GM20431 (cell line): Measurements from ENCODE around the gene ZNF407.

ENCODE experiments used
- in situ Hi-C: fragments of 300-500 bp; cut with MseI, MboI; formaldehyde crosslinking; loops from one replicate; pipeline ENCODE4 v1.15.0; 2020; ENCODE audit warnings: low sequenced_read_pairs; ENCODE audit not compliant: unreplicated experiment

ZNF407 gene

DNA sequence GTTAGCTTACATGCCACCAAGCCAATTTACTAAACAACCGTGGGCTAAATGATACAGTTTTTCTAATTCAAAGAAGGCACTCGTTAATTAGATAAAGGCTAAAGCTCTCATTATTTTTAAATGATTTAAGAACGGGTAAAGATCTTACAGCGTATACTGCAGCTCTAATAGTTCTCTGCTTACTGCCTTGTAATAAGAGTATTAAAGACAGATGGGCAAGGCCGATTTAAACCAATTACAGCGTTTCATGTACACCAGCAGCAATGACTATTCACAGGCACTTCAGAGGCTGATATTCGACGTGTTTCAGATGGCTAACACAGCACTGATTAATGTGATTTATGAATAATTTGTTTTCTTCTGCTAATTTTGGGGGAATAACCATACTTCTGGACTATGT, 259.3 kb downstream of the ZNF407 start:
- in situ Hi-C loops: no loop called here

DNA sequence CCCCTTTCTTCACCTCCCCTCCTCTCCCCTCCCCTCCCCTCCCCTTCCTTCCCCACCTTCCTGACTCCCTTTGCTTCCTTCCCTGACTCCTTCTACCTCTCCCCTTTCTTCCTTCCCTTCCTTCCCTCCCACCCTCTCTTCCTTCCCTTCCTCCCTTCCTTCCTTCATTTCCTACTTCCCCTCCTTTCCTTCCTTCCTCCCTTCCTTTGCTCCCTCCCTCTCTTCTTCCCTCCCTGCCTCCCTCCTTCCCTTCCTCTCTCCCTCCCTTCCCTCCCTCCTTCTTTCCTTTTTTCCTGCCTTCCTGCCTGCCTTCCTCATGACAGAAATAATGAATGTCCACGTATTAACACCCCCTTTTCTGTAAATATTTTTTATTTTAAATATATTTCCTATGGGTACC, 260.2 kb downstream of the ZNF407 start:
- in situ Hi-C loops: no loop called here

DNA sequence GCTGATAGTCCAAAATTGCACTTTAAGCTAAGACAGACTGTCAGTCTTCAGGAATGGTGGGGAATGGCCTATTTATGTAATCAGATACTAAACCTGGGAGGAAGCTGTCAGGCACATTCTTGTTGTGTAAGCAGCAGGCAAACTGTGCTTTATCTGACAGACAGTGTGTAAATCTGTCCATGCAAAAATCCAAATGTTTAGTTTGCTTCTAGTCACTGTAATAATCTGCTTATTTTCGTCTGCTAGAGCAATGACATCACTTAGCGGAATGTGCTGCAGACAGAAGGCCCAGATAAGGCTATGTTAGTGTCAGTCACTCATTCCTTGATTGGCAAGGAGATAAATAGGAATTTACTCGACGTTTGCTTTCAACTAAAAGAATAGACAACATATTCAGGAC, 263.5 kb downstream of the ZNF407 start:
- in situ Hi-C loops: no loop called here

DNA sequence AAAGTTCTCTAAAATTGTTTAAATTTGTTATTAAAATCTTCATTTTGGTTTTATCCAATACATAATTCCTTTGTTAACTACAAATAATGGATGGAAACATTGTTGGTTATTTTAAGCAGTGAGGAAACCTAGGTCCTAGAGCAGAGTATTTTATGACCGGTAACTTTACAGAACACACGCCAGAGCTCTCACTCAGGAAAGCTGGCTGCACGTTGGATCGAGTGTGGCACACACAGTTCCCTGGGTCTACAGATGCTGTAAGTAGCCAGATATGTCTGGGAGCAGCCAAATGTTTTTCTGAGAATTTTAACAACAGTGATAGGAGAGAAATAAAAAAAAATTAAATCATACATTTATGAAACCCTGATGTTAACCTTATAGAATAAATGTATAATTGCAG, 264.4 kb downstream of the ZNF407 start:
- in situ Hi-C loops: no loop called here

DNA sequence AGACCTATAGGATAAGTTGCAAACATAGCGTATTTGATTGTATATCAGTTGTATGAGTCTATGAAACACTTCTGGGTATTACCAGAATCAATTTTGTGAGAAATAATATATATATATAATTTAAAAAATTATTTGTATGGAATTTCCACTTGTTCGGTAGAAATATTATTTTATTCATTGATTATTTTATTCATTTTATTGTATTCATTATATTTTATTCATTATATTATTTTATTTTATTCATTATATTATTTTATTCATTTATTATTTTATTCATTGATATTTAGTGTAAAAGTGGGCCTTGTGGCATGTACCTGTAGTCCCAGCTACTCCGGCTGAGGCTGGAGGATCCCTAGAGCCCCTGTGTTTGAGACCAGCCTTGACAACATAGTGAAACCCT, 268.9 kb downstream of the ZNF407 start:
- in situ Hi-C loops: no loop called here

DNA sequence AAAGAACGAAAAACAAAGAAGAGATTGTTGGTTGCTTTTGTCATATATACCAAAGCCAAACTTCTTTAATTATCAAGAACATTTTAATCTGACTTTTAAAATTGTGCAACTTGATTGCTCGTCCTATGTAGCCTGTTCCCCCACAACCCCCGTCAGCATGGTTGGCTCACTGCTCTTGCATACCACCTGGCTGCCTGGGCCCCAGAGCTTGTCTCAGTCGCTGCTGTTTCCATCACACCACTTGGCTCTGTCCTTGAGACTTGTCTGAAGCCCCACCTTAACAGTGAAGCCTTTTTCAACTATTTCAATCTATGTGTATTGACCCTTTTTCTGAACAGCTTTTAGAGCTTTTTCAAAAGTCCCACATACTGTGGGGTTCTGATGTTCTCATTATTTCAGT, 270.8 kb downstream of the ZNF407 start:
- in situ Hi-C loops: no loop called here

DNA sequence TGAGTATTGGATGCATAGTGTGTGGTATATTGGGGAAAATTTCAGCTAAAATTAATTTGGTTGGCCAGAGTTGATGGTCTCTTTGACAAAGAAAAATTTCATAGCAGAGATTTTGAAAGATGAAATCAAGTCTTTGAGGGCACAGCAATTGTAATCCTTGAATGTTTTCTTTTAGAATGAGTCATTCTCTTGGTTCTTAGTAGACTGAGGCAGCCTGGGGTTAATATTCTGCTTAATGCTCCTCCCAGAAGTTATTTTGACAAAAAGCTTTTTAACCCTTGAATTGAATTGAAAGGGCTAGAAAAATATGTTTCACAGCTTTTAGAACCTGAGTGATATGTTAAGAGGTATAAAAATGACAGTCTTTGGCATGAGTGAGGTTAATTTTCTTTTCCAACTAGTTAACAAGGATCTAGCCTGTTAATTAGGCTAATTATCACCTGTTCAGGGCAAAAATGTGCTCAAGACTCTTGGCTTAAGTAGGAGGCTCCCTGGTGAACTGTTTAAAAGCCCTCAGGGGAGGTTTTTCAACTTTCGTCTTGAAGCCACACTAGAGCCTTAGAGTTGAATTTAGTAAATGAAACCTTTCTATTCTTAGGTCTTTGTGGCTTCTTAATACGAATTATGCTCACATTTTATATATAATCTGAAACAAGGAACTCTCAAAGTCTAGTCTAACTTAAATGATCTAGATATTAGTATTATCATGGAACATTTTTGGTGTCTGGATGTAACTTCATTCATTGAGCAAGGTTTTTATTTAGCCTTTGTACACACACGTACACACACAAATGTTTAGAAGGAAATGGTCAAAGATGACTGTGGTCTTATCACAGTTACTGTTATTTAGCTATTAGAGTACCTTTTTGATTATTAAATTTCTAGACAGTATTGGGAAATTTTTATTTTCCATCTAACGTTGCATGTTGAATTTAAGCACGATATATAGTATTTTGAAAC, 272.5 kb downstream of the ZNF407 start:
- in situ Hi-C loops: no loop called here

DNA sequence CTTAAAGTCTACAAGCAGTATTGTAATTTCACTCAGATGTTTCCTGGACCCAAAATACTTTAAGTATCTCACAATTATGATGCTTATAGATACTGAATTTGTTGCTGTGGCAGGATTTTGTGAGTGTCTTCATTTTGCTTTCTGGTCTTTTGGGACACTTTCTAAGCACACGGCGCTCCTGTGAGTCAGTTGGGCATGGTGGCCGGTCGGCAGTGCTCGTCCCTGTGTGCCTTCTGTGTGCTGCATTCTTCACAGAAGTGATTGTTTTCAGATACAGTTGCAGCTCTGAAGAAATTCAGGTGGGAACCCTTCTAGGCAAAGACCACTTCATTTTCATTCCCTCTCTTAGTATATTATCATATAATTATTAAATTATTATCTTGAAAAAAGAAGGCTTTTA, 273.3 kb downstream of the ZNF407 start:
- in situ Hi-C loops: no loop called here

DNA sequence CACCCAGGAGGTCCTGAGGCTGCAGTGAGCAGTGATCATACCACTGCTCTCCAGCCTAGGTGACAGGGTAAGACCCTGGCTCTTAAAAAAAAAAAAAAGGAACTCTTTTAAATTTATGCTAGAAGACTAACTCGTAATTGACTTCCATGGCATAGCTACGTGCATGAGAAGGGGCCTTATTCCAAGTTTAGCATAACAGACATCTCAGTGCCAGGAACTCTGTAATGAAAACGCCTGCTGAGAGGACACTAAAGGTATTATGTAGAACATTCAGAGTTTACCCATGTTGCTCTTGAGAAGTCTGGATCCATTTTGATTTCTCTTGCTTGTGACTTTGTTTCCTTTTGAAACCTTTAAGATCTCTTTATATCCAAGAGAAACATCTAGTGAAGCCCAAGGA, 276.0 kb downstream of the ZNF407 start:
- in situ Hi-C loops: no loop called here

DNA sequence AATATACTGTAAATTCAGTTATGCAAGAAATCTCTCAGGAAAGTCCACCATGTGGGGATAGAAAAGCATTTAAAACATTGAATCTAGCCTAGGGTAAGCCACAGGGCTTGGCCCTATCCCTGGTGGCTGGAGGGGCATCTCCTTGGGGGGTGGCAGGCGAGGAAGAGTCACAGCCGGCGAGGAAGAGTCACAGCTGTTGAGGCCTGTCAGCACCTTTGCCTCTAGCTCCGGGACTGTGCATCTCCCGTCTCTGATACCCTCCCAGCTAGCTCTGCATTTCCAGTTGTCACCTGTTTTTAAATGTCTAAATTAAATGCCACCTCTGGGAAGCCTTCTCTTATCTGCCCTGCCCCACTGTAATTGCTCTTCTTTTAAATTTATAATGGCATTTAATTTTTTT, 276.7 kb downstream of the ZNF407 start:
- in situ Hi-C loops: no loop called here

DNA sequence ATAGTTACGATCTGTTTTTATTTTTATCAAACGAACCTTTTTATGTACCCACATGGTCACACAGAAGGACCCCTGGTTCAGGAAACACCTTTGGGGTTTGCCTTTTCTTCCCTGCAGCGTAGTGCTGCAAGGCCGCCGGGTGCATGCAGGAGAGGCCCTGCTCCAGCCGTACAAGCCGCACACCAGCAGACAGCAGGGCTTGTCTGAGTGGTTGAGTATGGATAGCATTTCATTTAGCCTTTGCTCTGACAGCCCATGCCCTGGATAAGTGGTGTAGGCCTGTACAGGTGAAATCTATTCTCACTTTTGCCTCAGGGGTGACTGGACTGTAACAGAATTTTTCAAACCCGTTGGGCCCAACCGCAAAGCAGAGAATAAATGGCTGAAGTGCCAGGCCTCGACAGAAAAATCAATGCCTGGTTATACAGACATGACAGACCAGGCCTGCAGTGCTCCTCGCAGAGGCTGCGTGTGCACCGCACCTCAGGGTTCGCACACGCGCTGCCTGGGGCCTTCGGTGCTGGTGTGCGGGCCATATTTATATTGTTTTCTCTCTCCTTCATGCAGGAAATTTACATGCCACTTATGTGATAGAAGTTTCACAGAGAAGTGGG, 279.1 kb downstream of the ZNF407 start:
- in situ Hi-C loops: no loop called here

DNA sequence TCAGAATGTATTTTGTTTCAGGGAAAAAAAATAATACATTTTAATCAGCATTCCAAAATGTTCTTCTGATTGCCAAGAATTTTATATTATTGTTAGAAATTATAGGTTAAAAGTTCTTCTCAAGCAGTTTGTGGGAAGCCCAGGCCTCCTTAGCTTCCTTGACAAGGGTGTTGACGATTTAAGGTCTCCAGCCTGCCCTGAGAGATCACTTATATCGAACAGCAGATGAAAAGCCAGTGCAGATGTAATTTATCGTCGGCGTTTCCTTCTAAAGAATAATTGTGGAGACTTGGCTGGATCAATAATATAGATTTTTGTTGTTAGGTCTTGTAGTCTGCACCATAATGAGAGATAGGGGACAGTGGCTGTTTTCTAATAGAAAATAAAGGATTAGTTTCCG, 280.6 kb downstream of the ZNF407 start:
- in situ Hi-C loops: no loop called here

DNA sequence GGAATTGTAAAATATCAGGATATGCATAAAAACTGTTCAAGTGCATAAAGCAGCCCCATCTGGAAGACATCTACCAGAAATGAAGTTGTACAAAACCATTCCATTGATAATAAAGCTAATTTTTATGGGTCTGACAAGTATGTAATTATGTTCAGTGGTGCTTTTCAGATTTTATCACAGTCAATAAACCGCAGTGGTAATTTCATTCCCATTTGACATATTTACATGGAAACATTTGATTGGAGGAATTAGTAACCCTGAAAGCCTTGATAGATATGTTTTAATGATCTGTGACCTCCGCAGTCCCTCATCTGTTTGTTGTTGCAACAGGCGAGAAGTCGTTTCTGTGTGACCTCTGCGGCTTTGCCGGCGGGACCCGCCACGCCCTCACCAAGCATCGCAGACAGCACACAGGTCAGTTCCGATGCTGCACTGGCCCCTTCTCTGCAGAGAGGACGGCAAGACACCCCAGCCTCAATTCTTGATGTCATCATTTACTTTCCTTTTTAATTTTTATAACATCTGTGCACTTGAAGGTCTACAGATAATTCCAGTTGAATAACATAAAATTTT, 283.1 kb downstream of the ZNF407 start:
- in situ Hi-C loops: no loop called here

DNA sequence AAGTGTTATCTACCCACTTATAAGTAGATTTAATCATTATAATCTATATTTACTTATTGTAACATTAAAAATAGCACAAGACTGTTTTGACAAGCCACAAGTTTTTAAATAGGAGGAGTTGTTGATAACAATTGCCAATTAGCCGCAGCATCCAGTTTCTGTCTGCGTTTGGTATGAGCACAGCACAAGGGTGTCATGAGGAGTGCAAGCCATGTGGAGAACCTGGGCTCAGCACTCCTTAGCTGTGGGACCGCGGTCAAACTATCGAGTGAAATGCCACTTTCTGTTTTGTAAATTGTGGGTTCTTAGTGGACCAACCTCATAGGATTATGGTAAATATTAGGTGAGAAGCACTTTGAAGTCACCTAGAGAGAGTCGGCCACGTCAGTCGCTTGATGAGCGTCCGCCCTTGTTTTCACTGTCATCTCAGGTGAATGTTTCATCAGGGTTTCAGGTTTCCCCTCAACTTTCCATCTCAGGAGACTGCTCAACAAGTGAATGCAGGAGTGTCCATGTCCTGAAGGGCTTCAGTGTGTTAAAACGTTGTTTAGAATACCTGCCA, 294.5 kb downstream of the ZNF407 start:
- in situ Hi-C loops: no loop called here

DNA sequence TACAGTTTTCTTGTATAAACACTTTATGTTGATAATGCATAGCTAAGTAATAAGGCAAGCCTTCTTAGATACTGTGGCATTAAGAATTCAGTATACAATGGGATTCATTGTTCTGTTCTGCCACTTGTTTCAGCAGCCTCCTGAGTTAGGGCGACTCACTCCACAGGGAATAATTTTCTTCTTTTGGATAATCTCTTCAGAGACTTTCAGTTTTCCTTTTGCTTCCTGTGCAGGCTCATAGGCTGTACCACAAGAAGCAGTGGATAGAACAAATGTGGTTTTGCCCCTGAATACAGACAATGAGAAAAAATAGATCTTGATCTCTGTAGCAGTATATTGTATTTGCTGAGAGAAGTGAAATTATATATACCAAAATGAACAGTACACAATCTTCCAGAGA, 298.0 kb downstream of the ZNF407 start:
- in situ Hi-C loops: no loop called here

DNA sequence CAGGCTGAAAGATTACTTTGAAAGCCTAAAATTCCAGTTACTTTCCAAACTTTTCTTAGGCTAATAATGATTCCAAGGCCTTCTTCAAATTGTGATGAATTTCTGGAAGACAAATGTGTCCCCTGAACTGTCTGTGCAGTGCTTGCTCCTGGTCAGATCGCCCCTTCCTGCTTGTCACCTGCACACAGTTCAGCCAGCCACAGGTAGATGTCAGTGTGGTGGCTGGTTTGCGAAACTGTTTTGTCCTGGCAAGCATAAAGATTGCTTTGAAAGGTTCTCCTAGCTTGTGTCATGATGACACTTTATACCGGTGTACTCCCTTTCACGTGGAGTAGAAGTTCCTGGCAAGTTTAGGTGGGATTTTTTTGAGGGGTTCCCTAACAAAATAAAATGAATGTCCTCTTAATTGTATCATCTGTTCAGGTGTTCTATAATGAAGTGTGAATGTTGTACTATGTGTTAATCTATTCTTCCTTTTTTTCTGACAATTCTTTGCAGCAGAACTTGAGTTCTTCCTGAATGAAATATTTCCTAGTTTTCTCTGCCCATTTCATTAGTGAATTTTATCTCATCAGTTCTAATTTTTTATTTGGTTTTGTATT, 298.8 kb downstream of the ZNF407 start:
- in situ Hi-C loops: no loop called here

DNA sequence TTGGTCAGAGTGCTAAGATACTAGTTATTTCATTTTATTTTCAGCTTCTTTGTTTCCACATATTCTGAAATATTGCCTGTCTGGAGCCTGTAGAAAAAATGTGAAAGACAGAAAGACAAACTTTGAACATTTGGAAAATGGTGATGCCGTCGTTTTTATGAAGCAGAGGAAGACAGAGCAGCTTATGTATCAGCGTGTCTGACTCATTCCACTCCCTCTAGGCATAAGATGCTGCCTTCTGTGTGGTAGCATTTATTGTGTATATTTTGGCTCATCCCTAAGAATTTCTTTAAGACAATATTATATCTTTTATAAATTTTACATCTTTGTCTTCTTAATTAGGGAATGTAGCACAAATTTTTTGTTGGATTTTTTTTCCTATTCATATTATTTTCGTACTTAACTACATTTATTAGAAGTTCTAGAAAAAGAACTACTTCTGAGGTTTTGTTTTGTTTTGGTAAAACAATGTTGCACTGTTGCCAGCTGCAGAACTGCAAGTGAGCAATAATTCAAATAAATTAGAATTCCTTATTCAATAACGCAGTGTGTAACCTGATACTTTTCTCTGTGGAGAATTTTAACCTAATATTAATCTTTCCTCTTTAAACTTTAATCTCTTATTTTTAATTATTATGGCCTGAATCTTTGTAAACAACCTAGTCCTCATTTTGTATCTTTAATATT, 300.4 kb downstream of the ZNF407 start:
- in situ Hi-C loops: no loop called here

DNA sequence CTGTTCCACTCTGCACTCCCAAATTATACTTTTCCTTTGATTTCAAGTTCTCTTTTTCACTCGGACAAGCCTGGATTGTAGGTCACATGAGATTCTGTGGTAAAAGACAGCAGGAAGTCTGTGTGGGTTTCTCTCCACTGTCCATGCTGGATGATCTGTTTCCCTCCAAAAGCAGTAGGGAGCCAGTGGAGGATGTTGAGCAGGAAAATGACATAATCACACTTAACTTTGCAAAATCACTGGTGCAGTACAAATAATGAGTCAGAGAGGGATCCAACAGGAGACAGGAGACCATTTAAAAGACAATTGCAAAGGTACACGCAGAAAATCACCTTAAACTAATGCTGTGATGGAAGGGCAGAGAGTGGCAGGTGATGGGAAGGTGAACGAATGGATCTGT, 301.3 kb downstream of the ZNF407 start:
- in situ Hi-C loops: no loop called here

DNA sequence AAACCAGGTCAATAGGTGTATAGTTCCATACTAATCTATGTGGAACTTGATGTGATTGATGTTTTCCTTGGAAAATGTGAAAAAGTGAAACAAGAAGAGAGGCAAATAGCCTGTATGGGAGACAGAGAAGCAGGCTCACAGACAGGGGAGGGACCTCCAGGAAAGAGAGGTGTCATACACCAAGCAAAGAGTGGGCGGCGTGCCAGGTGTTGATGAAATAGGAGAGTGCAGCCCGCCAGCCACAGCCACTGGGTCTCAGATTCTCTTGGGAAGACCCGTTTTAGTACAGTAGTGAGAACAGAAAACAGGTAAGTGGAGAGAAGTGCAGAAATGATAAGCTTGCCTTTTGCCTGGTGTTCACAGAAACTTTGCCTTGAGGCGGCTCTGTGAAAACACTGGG, 301.9 kb downstream of the ZNF407 start:
- in situ Hi-C loops: no loop called here
